H1 (cell line): ENCODE data around the gene UMOD. TPM values are rescaled to one million over a fixed set of nuclear protein-coding genes. Genes with fewer than 3 reads are reported as not detected.

Experiments
- CTCF ChIA-PET: fragments of 300-600 bp; sonication (Branson Sonifier 250); formaldehyde crosslinking; loops from one replicate; lab custom pipeline; 2021; ENCODE audit not compliant: partially characterized antibody; lab: Charles Lee
- POLR2A ChIA-PET: fragments of 300-600 bp; sonication (Branson Sonifier 250); formaldehyde crosslinking; loops from one replicate; lab custom pipeline; 2021; ENCODE audit warnings: inconsistent platforms; ENCODE audit not compliant: partially characterized antibody; lab: Charles Lee
- DNase-seq, 2 experiments: peaks; one replicate each; pipeline versions ENCODE4 v3.0.0 to v3.0.0-alpha.2; 2010 to 2022; ENCODE audit warnings: low spot score in 2 of 2, low read depth in 1 of 2, mixed read lengths in 1 of 2
- FAIRE-seq: peaks from 2 replicates; lab custom pipeline; 2011; peaks lifted over from hg19 to GRCh38; lab: Jason Lieb, UNC
- H2AFZ ChIP-seq: 2 replicates; pipeline ENCODE4 v1.8.1; 2012; ENCODE audit warnings: low read length, inconsistent platforms
- H2AK5ac ChIP-seq: 2 replicates; pipeline ENCODE4 v1.6.1; 2013; ENCODE audit warnings: low read depth, low read length
- H2BK120ac ChIP-seq: replicated peaks from 2 replicates; pipeline ENCODE3; 2013; ENCODE audit warnings: low read depth, low read length, inconsistent platforms
- H2BK12ac ChIP-seq: 2 replicates; pipeline ENCODE4 v1.6.1; 2013; ENCODE audit warnings: low read depth, low read length
- H2BK15ac ChIP-seq: 2 replicates; pipeline ENCODE4 v1.6.1; 2013; ENCODE audit warnings: low read length
- H2BK20ac ChIP-seq: 2 replicates; pipeline ENCODE4 v1.6.1; 2013; ENCODE audit warnings: low read length
- H2BK5ac ChIP-seq: 2 replicates; pipeline ENCODE4 v1.6.1; 2013; ENCODE audit warnings: low read depth, low read length
- H3K14ac ChIP-seq: 2 replicates; pipeline ENCODE4 v1.6.1; 2013; ENCODE audit warnings: inconsistent platforms; ENCODE audit not compliant: insufficient read length
- H3K18ac ChIP-seq: 2 replicates; pipeline ENCODE4 v1.6.1; 2013; ENCODE audit warnings: low read length; ENCODE audit errors: extremely low read depth
- H3K23ac ChIP-seq: 2 replicates; pipeline ENCODE4 v1.6.1; 2013; ENCODE audit warnings: inconsistent platforms; ENCODE audit not compliant: insufficient read length
- H3K23me2 ChIP-seq: 2 replicates; pipeline ENCODE4 v1.6.1; 2013; ENCODE audit warnings: low read depth, low read length
- H3K27ac ChIP-seq: 2 replicates; pipeline ENCODE4 v1.6.1; 2011; ENCODE audit warnings: low read depth, low read length, inconsistent platforms
- H3K27me3 ChIP-seq, 4 experiments: replicated peaks in 1 of 4; 1 replicate in 1 of 4; 2 replicates in 3 of 4; pipeline versions ENCODE4 v1.6.1 to v1.8.1; 2011 to 2013; ENCODE audit warnings: low read length in 3 of 4, mild to moderate bottlenecking in 3 of 4, inconsistent platforms in 2 of 4, mixed read lengths in 2 of 4, moderate library complexity in 1 of 4; ENCODE audit not compliant: control insufficient read depth in 3 of 4, insufficient read depth in 3 of 4; ENCODE audit errors: extremely low read depth in 1 of 4
- H3K36me3 ChIP-seq, 4 experiments: 2 replicates each; pipeline versions ENCODE4 v1.6.1 to v1.8.1; 2011 to 2013; ENCODE audit warnings: mild to moderate bottlenecking in 4 of 4, low read length in 3 of 4, moderate library complexity in 2 of 4, control low read depth in 1 of 4, inconsistent platforms in 1 of 4; ENCODE audit not compliant: insufficient read depth in 4 of 4, control insufficient read depth in 2 of 4
- H3K4ac ChIP-seq: replicated peaks from 2 replicates; pipeline ENCODE3; 2013; ENCODE audit warnings: low read length, low read depth, mixed read lengths, inconsistent platforms; ENCODE audit not compliant: insufficient read length
- H3K4me1 ChIP-seq, 4 experiments: replicated peaks in 1 of 4; 1 replicate in 1 of 4; 2 replicates in 3 of 4; pipeline versions ENCODE4 v1.6.1 to v1.8.1; 2011 to 2013; ENCODE audit warnings: low read length in 3 of 4, inconsistent platforms in 2 of 4, mixed read lengths in 1 of 4; ENCODE audit not compliant: insufficient read depth in 4 of 4, control insufficient read depth in 3 of 4
- H3K4me2 ChIP-seq, 2 experiments: 2 replicates each; pipeline versions ENCODE4 v1.6.1 to v1.8.1; 2011 to 2013; ENCODE audit warnings: low read depth in 2 of 2, low read length in 2 of 2, control low read depth in 1 of 2, inconsistent platforms in 1 of 2, mild to moderate bottlenecking in 1 of 2; ENCODE audit not compliant: insufficient read depth in 1 of 2
- H3K4me3 ChIP-seq, 4 experiments: fragments of 200-600, 300-600 bp in 1 of 4; sonication (generic), shearing (Covaris generic), sonication (Bioruptor Twin) in 1 of 4; 2 replicates each; pipeline versions ENCODE4 v1.5.1 to v1.8.1; 2011 to 2016; ENCODE audit warnings: low read length in 4 of 4, low read depth in 3 of 4, control low read depth in 2 of 4, inconsistent platforms in 2 of 4, mild to moderate bottlenecking in 2 of 4, mixed read lengths in 1 of 4, moderate library complexity in 1 of 4; ENCODE audit not compliant: insufficient read depth in 2 of 4; ENCODE audit errors: extremely low read depth in 1 of 4
- H3K56ac ChIP-seq: replicated peaks from 2 replicates; pipeline ENCODE3; 2013; ENCODE audit warnings: low read depth, mild to moderate bottlenecking, mixed read lengths, low read length, inconsistent platforms; ENCODE audit not compliant: insufficient read length
- H3K79me1 ChIP-seq: 2 replicates; pipeline ENCODE4 v1.6.1; 2013; ENCODE audit warnings: low read depth, low read length, control low read depth
- H3K79me2 ChIP-seq, 2 experiments: 2 replicates each; pipeline versions ENCODE4 v1.6.1 to v1.8.1; 2012 to 2013; ENCODE audit warnings: low read length in 2 of 2, mild to moderate bottlenecking in 2 of 2, inconsistent platforms in 1 of 2; ENCODE audit not compliant: insufficient read depth in 2 of 2, control insufficient read depth in 1 of 2
- H3K9ac ChIP-seq, 4 experiments: replicated peaks in 1 of 4; 1 replicate in 1 of 4; 2 replicates in 3 of 4; pipeline versions ENCODE4 v1.6.1 to v1.8.1; 2011 to 2013; ENCODE audit warnings: low read depth in 3 of 4, low read length in 3 of 4, control low read depth in 2 of 4, mild to moderate bottlenecking in 2 of 4, moderate library complexity in 2 of 4, inconsistent platforms in 1 of 4; ENCODE audit errors: extremely low read depth in 1 of 4
- H3K9me3 ChIP-seq, 2 experiments: 2 replicates each; pipeline versions ENCODE4 v1.6.1 to v1.8.1; 2012 to 2013; ENCODE audit warnings: mild to moderate bottlenecking in 2 of 2, moderate library complexity in 2 of 2, control low read depth in 1 of 2, inconsistent platforms in 1 of 2, low read depth in 1 of 2, low read length in 1 of 2, mixed read lengths in 1 of 2; ENCODE audit not compliant: insufficient read depth in 2 of 2
- H4K20me1 ChIP-seq, 2 experiments: replicated peaks in 1 of 2; 2 replicates each; pipeline versions ENCODE3 to v1.8.1; 2011 to 2013; ENCODE audit warnings: inconsistent platforms in 2 of 2, low read length in 2 of 2, mild to moderate bottlenecking in 1 of 2; ENCODE audit not compliant: insufficient read depth in 2 of 2, control insufficient read depth in 1 of 2
- H4K5ac ChIP-seq: 2 replicates; pipeline ENCODE4 v1.6.1; 2013; ENCODE audit warnings: low read length, low read depth, mixed read lengths, inconsistent platforms; ENCODE audit not compliant: insufficient read length
- H4K8ac ChIP-seq: 2 replicates; pipeline ENCODE4 v1.8.0; 2013; ENCODE audit warnings: mild to moderate bottlenecking, moderate library complexity, low read length, inconsistent platforms; ENCODE audit not compliant: insufficient read depth; ENCODE audit errors: extremely low read depth
- H4K91ac ChIP-seq: replicated peaks from 2 replicates; pipeline ENCODE3; 2013; ENCODE audit warnings: low read length, mixed read lengths, inconsistent platforms; ENCODE audit not compliant: insufficient read length
- ASH2L ChIP-seq: fragments of 200-600, 300-600 bp; sonication (generic); IDR thresholded peaks from one replicate; pipeline ENCODE4 v1.7.1; 2017; ENCODE audit warnings: low read length
- CBX8 ChIP-seq: fragments of 300-800, 300-1000 bp; sonication (generic); IDR thresholded peaks from 2 replicates; pipeline ENCODE4 v1.7.1; 2016; ENCODE audit warnings: low read depth, low read length, borderline replicate concordance
- CEBPB ChIP-seq: IDR thresholded peaks from 2 replicates; pipeline ENCODE4 v1.6.1; 2012; ENCODE audit warnings: low read depth, low read length
- CHD1 ChIP-seq: IDR thresholded peaks from 2 replicates; pipeline ENCODE4 v1.6.1; 2012; ENCODE audit warnings: low read depth, low read length, improper control_type of control experiment
- CREB1 ChIP-seq: IDR thresholded peaks from 2 replicates; pipeline ENCODE4 v1.6.1; 2012; ENCODE audit warnings: inconsistent platforms
- JUND ChIP-seq: IDR thresholded peaks from 2 replicates; pipeline ENCODE4 v1.6.1; 2011; ENCODE audit warnings: mild to moderate bottlenecking, improper control_type of control experiment, low read length
- KDM1A ChIP-seq: fragments of 200-600, 300-600 bp; sonication (generic); IDR thresholded peaks from 2 replicates; pipeline ENCODE4 v1.7.1; 2016; ENCODE audit warnings: mild to moderate bottlenecking, low read length, borderline replicate concordance
- RFX5 ChIP-seq: IDR thresholded peaks from 2 replicates; pipeline ENCODE4 v1.6.1; 2011; ENCODE audit warnings: low read depth, low read length, improper control_type of control experiment, borderline replicate concordance
- SP4 ChIP-seq: IDR thresholded peaks from 2 replicates; pipeline ENCODE4 v1.6.1; 2012; ENCODE audit warnings: low read length, inconsistent platforms
- WGBS, 2 experiments: shearing (Covaris generic) in 1 of 2; methylation state at CpG; one replicate each; pipeline versions ENCODE4 v1.1.6 to v1.1.7; 2013 to 2015; ENCODE audit warnings: low lambda C conversion rate in 2 of 2, mixed read lengths in 2 of 2, inconsistent platforms in 1 of 2, low coverage in 1 of 2, missing lambda C conversion rate in 1 of 2; ENCODE audit not compliant: insufficient replicate concordance in 2 of 2, insufficient coverage in 1 of 2, insufficient read length in 1 of 2; ENCODE audit errors: extremely low coverage in 1 of 2, missing lambda C conversion rate in 1 of 2; 5-methylcytosine and 5-hydroxymethylcytosine counted together
- polyA plus RNA-seq, 7 experiments: library from polyadenylated mRNA; depleted of rRNA in 3 of 7; stranded (reverse) in 5 of 7; unstranded in 2 of 7; fragments of >200 nt in 5 of 7; fragments of 200-250 nt in 2 of 7; gene quantifications; 1 replicate in 5 of 7; 2 replicates in 1 of 7; 4 replicates in 1 of 7; pipeline versions ENCODE4 v1.2.1 to v1.2.3, GENCODE V29; 2011 to 2013; ENCODE audit warnings: missing spikeins in 2 of 7, mixed read lengths in 2 of 7
- total RNA-seq: library from RNA; stranded (reverse); fragmentation: NEBNext Ultra II Directional; extraction: Animal tissue kit (Norgen Biotek cat#: 25700); gene quantifications from 2 replicates; pipeline ENCODE4 v1.2.1, GENCODE V29; 2021
- TF ChIP-seq, protein P1 (sequence below), 3 experiments: IDR thresholded peaks; 1 replicate in 2 of 3; 2 replicates in 1 of 3; pipeline versions ENCODE4 v1.5.1 to v1.6.1; 2011; ENCODE audit warnings: low read length in 3 of 3, mild to moderate bottlenecking in 3 of 3, inconsistent platforms in 2 of 3, low read depth in 1 of 3, moderate library complexity in 1 of 3; ENCODE audit not compliant: insufficient read depth in 1 of 3; ENCODE audit errors: control extremely low read depth in 1 of 3

The UMOD gene
- total and polyA plus RNA-seq, 2 of the 8 experiments (the other 6 are each of a cell fraction or from before 2014, with no cell fraction given): not detected

GRCh38 chr16:20383106-20384029 is 30.9 kb upstream of the UMOD start:
- no peak overlapping the region for H2BK20ac ChIP-seq
- H3K79me2 ChIP-seq: no peaks in the 10 kb centered on the region
- no peak overlapping the region for H3K4ac ChIP-seq
- no peak overlapping the region for H3K27ac ChIP-seq
- no peak overlapping the region for H3K4me3 ChIP-seq
- FAIRE-seq (peak; percentile 69), DNase-seq (peak; percentile 67 to 82)
- H3K23ac ChIP-seq: no peak overlapping the region
- ChIA-PET CTCF (interaction anchor here (0.5 to 7.6 kb wide), 45 partner anchors 8 to 828 kb away, joined by 3 to 114 read pairs (median 4); partner anchors contain the start of gene VPS35L), POLR2A (interaction anchor here (0.7 to 1.5 kb wide), 2 partner anchors 23 to 483 kb away, joined by 3 read pairs; no protein-coding TSS in a partner anchor)
- peak overlapping the region; percentile 64; the same call in 1 of the 2 replicates for H2BK12ac ChIP-seq
- no peak overlapping the region for H2BK15ac ChIP-seq
- peak overlapping the region; percentile 91 for H2AFZ ChIP-seq
- no peaks in the 10 kb centered on the region for H4K20me1 ChIP-seq
- H3K79me1 ChIP-seq: no peaks in the 10 kb centered on the region; the same call in 1 of the 2 replicates
- H4K91ac ChIP-seq: no peak overlapping the region
- peaks cover 2% of the 10 kb centered on the region; the same call in 1 of the 2 replicates for H3K23me2 ChIP-seq
- H3K4me1 ChIP-seq: peaks cover 0 to 5% (median 2%) of the 10 kb centered on the region in 4 experiments; a peak in 4 of 7 replicates
- H3K9ac ChIP-seq: no peak overlapping the region
- no peak overlapping the region; a peak in 1 of 4 replicates for H3K4me2 ChIP-seq
- peak overlapping the region; percentile 3 for H4K8ac ChIP-seq
- no peak overlapping the region for H3K56ac ChIP-seq
- no peak overlapping the region for H2BK120ac ChIP-seq
- H3K36me3 ChIP-seq: no peaks in the 10 kb centered on the region
- WGBS, 2 experiments: 54% methylated on average over 8 of the region's 11 CpGs; no CpG with 5 or more reads in 1 of the 2 experiments
- H3K18ac ChIP-seq: no peak overlapping the region
- no peaks in the 10 kb centered on the region for H3K27me3 ChIP-seq
- no peak overlapping the region for H2BK5ac ChIP-seq
- H3K9me3 ChIP-seq: no peaks in the 10 kb centered on the region
- H4K5ac ChIP-seq: no peak overlapping the region
- H3K14ac ChIP-seq: no peak overlapping the region
- H2AK5ac ChIP-seq: no peak overlapping the region
- no peak for TF ChIP-seq RFX5
- TF ChIP-seq JUND: no peak
- TF ChIP-seq CHD1: no peak
- no peak for TF ChIP-seq SP4
- TF ChIP-seq, protein P1, sequence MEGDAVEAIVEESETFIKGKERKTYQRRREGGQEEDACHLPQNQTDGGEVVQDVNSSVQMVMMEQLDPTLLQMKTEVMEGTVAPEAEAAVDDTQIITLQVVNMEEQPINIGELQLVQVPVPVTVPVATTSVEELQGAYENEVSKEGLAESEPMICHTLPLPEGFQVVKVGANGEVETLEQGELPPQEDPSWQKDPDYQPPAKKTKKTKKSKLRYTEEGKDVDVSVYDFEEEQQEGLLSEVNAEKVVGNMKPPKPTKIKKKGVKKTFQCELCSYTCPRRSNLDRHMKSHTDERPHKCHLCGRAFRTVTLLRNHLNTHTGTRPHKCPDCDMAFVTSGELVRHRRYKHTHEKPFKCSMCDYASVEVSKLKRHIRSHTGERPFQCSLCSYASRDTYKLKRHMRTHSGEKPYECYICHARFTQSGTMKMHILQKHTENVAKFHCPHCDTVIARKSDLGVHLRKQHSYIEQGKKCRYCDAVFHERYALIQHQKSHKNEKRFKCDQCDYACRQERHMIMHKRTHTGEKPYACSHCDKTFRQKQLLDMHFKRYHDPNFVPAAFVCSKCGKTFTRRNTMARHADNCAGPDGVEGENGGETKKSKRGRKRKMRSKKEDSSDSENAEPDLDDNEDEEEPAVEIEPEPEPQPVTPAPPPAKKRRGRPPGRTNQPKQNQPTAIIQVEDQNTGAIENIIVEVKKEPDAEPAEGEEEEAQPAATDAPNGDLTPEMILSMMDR (IDR thresholded peaks at IDR 0.05; ENCODE audit: control extremely low read depth in 1 of 3, insufficient read depth in 1 of 3, low read depth in 1 of 3, low read length in 3 of 3): peak; percentile 50 to 94 (median 88)
- no peak for TF ChIP-seq CREB1
- no peak for TF ChIP-seq KDM1A
- TF ChIP-seq CBX8: no peak
- TF ChIP-seq ASH2L: no peak
- no peak for TF ChIP-seq CEBPB
